GM13976 (cell line): Measurements from ENCODE around the gene MAML1.

ENCODE experiments used
- DNase-seq: peaks from one replicate; pipeline ENCODE4 v3.0.0; 2012; ENCODE audit warnings: low spot score
- in situ Hi-C: fragments of 300-500 bp; cut with MboI; formaldehyde crosslinking; loops from one replicate; pipeline ENCODE4 v1.12.0; 2022; ENCODE audit warnings: low sequenced_read_pairs, mixed read lengths, inconsistent platforms; ENCODE audit not compliant: unreplicated experiment
- TF ChIP-seq, protein P1 (sequence below): IDR thresholded peaks from 2 replicates; pipeline ENCODE4 v1.5.1; 2012; ENCODE audit warnings: borderline replicate concordance, mild to moderate bottlenecking; ENCODE audit not compliant: insufficient read depth; ENCODE audit errors: extremely low read depth, missing control alignments, control extremely low read depth

The MAML1 gene

DNA sequence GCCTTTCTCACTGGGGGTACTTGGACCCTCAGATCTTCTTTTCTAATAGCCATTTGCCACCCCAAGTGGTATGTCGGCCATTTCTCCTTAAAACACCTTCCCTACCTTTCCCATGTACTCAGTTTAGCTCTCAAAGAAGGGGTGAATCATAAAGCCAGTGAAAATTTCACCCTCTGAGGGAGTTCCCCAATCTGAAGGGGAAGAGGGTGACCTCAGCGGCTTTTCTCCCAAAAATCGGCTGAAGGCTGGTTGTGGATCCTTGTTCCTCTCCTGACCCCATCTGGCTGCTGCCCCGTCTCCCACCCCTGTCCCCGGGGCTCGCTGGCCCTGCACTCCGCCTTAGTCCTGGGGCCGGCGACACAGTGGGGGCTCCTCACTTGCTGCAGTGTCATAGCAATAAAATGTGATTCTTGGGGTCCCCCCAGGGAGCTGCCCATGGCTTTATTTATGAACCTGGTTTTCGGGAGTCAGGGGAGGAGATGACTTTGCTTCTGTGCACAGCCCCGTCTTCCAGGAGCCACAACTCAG, 43.9 kb downstream of the MAML1 start:
- no peak for DNase-seq
- in situ Hi-C loops: no loop called here
- TF ChIP-seq, protein P1, sequence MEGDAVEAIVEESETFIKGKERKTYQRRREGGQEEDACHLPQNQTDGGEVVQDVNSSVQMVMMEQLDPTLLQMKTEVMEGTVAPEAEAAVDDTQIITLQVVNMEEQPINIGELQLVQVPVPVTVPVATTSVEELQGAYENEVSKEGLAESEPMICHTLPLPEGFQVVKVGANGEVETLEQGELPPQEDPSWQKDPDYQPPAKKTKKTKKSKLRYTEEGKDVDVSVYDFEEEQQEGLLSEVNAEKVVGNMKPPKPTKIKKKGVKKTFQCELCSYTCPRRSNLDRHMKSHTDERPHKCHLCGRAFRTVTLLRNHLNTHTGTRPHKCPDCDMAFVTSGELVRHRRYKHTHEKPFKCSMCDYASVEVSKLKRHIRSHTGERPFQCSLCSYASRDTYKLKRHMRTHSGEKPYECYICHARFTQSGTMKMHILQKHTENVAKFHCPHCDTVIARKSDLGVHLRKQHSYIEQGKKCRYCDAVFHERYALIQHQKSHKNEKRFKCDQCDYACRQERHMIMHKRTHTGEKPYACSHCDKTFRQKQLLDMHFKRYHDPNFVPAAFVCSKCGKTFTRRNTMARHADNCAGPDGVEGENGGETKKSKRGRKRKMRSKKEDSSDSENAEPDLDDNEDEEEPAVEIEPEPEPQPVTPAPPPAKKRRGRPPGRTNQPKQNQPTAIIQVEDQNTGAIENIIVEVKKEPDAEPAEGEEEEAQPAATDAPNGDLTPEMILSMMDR: no peak

DNA sequence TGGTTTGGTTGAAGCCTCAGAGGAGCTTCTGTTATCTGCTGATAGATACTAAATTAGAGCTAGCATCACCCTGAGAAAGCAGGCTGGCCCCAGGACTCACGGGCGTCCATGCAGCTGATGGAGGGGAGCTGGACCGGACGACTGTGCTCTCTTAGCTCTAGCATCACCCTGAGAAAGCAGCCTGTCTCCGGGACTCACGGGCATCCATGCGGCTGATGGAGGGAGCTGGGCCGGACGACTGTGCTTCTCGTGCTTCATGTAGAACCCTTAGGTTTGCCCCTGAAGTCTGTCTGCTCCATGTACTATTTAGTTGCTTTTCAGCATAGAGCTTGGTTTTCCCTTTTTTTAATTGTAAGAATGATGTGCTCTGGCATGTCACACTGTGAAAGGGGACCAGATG, 44.8 kb downstream of the MAML1 start:
- TF ChIP-seq, protein P1: no peak
- no peak for DNase-seq
- in situ Hi-C loops: no loop called here

DNA sequence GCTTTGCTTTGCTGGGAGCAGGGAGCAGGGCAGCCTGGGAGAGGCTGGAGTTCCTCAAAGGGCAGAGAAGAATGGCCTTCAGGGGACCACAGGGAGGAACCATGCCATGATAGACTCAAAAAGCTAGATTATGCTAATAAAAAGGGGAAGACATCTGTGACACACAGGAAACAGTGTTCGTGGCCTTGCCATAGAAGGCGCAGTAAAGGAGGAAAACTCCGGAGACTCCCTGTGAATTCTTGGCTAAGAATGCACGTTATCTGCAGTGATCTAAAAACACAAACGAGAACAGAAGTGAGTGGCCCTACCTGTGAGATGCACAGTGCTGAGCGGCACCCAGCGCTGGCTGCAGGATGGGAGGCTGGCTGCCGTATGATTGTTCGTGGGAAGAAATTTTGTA, 45.3 kb downstream of the MAML1 start:
- in situ Hi-C loops: no loop called here
- DNase-seq: no peak
- TF ChIP-seq, protein P1: no peak

DNA sequence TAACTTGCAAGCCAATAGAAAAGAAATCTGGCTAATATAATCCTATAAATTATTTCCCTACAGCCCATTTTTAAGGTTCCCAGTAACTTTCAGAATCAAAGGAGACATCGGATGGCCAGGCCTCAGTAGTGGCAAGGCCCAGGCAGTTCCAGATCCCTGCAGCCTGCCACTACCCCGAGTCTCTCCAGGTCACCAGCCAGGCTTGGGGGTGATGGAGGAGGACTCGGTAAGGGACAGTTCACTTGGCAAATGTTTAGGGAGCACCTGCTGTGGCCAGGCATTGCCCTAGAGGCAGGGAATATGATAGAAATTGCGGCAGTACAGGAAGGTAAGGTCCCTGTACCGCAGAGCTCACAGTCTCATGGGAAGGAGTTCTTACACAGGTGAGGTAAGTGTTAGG, 46.0 kb downstream of the MAML1 start:
- TF ChIP-seq, protein P1: no peak
- in situ Hi-C loops: no loop called here
- DNase-seq: no peak

DNA sequence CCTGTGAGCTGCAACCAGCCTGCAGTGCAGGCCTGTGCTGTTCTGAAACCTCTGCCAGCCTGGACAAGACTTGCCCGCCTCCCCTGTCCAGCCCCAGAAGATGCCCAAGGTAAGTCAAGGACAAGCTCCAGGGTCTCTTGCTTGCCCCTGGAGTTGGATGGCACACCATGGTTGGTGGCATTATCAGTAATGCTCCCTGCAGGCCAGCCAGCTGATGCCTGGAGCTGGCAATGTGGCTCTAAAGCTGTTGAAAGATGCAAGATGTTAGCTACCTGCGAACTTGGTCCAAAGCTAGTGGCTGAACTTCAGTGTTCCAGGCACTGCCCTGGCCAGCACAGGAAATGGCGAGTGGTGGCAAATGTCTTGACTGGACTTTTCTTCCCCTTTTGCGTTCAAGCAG, 47.2 kb downstream of the MAML1 start:
- in situ Hi-C loops: no loop called here
- no peak for DNase-seq
- TF ChIP-seq, protein P1: no peak

DNA sequence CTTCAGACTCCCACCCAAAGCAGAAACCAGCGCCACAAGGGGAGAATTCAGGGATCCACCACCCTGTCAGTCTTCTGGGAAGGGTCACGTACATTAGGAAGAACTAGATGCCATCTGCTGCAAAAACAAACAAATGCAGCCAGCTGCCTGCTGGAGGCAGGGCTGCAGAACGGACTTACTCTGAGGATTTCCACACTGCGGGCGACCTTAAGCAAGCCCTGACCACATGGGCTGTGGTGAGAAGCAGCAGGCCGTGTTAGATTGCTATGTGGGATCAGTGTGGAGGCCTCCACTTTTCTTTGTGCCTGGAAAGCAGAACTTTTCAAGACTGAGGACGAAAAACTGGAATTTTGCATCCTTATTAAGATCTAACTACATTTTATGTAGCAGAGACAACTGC, 47.7 kb downstream of the MAML1 start:
- DNase-seq: no peak
- in situ Hi-C loops: no loop called here
- TF ChIP-seq, protein P1: no peak

DNA sequence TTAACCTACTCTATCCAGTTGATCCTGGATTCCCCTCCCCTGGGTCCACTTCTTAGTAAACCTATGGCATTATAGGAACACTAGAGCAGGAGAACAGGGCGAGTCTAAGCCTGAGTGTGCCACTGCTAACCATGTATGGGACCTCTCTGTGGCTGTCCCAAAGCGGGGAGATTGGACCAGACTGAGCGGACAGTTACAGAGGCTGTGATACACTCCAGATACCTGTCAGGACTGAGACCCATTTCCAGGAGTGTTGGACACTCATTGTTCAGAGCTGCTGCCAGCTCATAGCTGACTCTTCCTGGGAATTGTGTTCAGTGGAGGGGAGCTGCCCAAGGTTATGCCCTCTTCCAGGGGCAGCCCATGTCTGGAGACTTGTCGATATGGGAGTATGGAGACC, 49.2 kb downstream of the MAML1 start:
- DNase-seq: no peak
- TF ChIP-seq, protein P1: no peak
- in situ Hi-C loops: no loop called here
